ENCODE results near the gene ENG.

GRCh38 chr9:127878652-127879390 is 24.4 kb upstream of the ENG start:
- TF ChIP-seq POLR2A (IDR thresholded peaks at IDR 0.05; ENCODE audit: low read length) (no peak), ZC3H11A (IDR thresholded peaks at IDR 0.05) (no peak), GATA3 (IDR thresholded peaks at IDR 0.05; ENCODE audit: borderline replicate concordance) (no peak), CTCF (IDR thresholded peaks at IDR 0.05) (no peak), EP300 (IDR thresholded peaks at IDR 0.05) (no peak)
